K562 (cell line): ENCODE results near the gene APLF. TPM values are rescaled to one million over a fixed set of nuclear protein-coding genes. Genes with fewer than 3 reads are reported as not detected.

Experiments used
- ATAC-seq: fragments of 200-7000 bp; cut with Tn5 transposase; 3 replicates; pipeline ENCODE4 v1.9.1; 2020; ENCODE audit warnings: moderate library complexity
- BruUV-seq: library from RNA; stranded (reverse); fragments of 400-500 nt; replicated peaks from 2 replicates; lab custom pipeline; 2021; lab: Mats Ljungman, UMichigan
- CTCF ChIA-PET: fragments of 300-600 bp; formaldehyde crosslinking; extraction: SDS; loops from one replicate; lab custom pipeline; 2021; ENCODE audit warnings: low intra/inter-chr PET ratio; lab: Yijun Ruan, JAX
- POLR2A ChIA-PET: fragments of 300-600, 350-650 bp; sonication (Branson Sonifier 250); formaldehyde crosslinking; extraction: SDS; loops from one replicate; lab custom pipeline; 2021; ENCODE audit warnings: antibody characterized with exemption, inconsistent platforms; lab: Yijun Ruan, JAX
- DNase-seq, 4 experiments: peaks; one replicate each; pipeline versions ENCODE4 v3.0.0 to v3.0.0-alpha.2; 2011 to 2018; ENCODE audit warnings: low spot score in 3 of 4, mixed read lengths in 3 of 4; ENCODE audit errors: extremely low read depth in 1 of 4
- FAIRE-seq: peaks from 2 replicates; lab custom pipeline; 2011; peaks lifted over from hg19 to GRCh38; lab: Jason Lieb, UNC
- H2AFZ ChIP-seq: 2 replicates; pipeline ENCODE4 v1.6.0; 2011; ENCODE audit warnings: low read depth, low read length, control low read depth, inconsistent platforms
- H3K27ac ChIP-seq: fragments of 200-600 bp; 3 replicates; pipeline ENCODE4 v1.8.0; 2011; ENCODE audit warnings: low read depth, mild to moderate bottlenecking, control low read depth, inconsistent platforms, low read length, moderate library complexity, mixed read lengths; ENCODE audit errors: extremely low read depth
- H3K27me3 ChIP-seq, 2 experiments: fragments of 300-600 bp in 1 of 2; 2 replicates in 1 of 2; 3 replicates in 1 of 2; pipeline versions ENCODE4 v1.6.0 to v1.8.0; 2011; ENCODE audit warnings: inconsistent platforms in 2 of 2, low read length in 2 of 2, mild to moderate bottlenecking in 1 of 2, mixed read lengths in 1 of 2, moderate library complexity in 1 of 2; ENCODE audit not compliant: control insufficient read depth in 2 of 2, insufficient read depth in 2 of 2
- H3K36me3 ChIP-seq: fragments of 300-600 bp; 3 replicates; pipeline ENCODE4 v1.8.0; 2011; ENCODE audit warnings: mild to moderate bottlenecking, low read length, inconsistent platforms; ENCODE audit not compliant: control insufficient read depth, insufficient read depth
- H3K4me1 ChIP-seq, 2 experiments: fragments of 200-600 bp in 1 of 2; replicated peaks in 1 of 2; 2 replicates in 1 of 2; 3 replicates in 1 of 2; pipeline versions ENCODE4 v1.5.1 to v1.8.0; 2011; ENCODE audit warnings: inconsistent platforms in 2 of 2, low read length in 2 of 2, mild to moderate bottlenecking in 1 of 2, mixed read lengths in 1 of 2, moderate library complexity in 1 of 2; ENCODE audit not compliant: control insufficient read depth in 2 of 2, insufficient read depth in 2 of 2
- H3K4me2 ChIP-seq: 2 replicates; pipeline ENCODE4 v1.6.1; 2011; ENCODE audit warnings: low read length, control low read depth, inconsistent platforms, mixed read lengths; ENCODE audit not compliant: insufficient read depth
- H3K4me3 ChIP-seq: fragments of 200-600 bp; sonication (generic), shearing (Covaris generic); 2 replicates; pipeline ENCODE4 v1.5.1; 2016; ENCODE audit warnings: control low read depth, inconsistent platforms
- H3K79me2 ChIP-seq: fragments of 200-600 bp; 3 replicates; pipeline ENCODE4 v1.8.0; 2011; ENCODE audit warnings: low read length, inconsistent platforms; ENCODE audit not compliant: control insufficient read depth, insufficient read depth
- H3K9ac ChIP-seq, 2 experiments: 2 replicates each; pipeline versions ENCODE4 v1.6.0 to v1.6.1; 2011; ENCODE audit warnings: low read depth in 2 of 2, low read length in 2 of 2, control low read depth in 1 of 2, inconsistent platforms in 1 of 2, mild to moderate bottlenecking in 1 of 2, mixed read lengths in 1 of 2; ENCODE audit not compliant: insufficient read depth in 1 of 2
- H3K9me1 ChIP-seq: one replicate; pipeline ENCODE4 v1.6.0; 2011; ENCODE audit warnings: inconsistent platforms, mild to moderate bottlenecking, low read length, moderate library complexity; ENCODE audit not compliant: control insufficient read depth, insufficient read depth
- H3K9me3 ChIP-seq: replicated peaks from 2 replicates; pipeline ENCODE4 v1.5.1; 2011; ENCODE audit warnings: low read depth, low read length, inconsistent platforms; ENCODE audit not compliant: control insufficient read depth, insufficient read depth
- H4K20me1 ChIP-seq: replicated peaks from 2 replicates; pipeline ENCODE4 v1.6.1; 2011; ENCODE audit warnings: low read length, inconsistent platforms, mixed read lengths; ENCODE audit not compliant: control insufficient read depth, insufficient read depth
- CBFA2T2 ChIP-seq: fragments of 450-650 bp; conservative IDR thresholded peaks from 2 replicates; pipeline ENCODE4 v1.6.1; 2017; ENCODE audit warnings: mild to moderate bottlenecking
- CBFA2T3 ChIP-seq: fragments of 450-650 bp; IDR thresholded peaks from 2 replicates; pipeline ENCODE4 v1.6.1; 2017
- EGR1 ChIP-seq: fragments of 450-650 bp; conservative IDR thresholded peaks from 2 replicates; pipeline ENCODE4 v1.6.1; 2017; ENCODE audit warnings: mild to moderate bottlenecking
- GTF2A2 ChIP-seq: IDR thresholded peaks from 2 replicates; pipeline ENCODE4 v1.6.1; 2016; ENCODE audit warnings: mild to moderate bottlenecking, missing genetic modification characterization, missing compliant biosample characterization
- TAL1 ChIP-seq: fragments of 450-650 bp; IDR thresholded peaks from 2 replicates; pipeline ENCODE4 v1.6.1; 2016; ENCODE audit warnings: mild to moderate bottlenecking
- TEAD4 ChIP-seq, 2 experiments: sonication (generic) in 1 of 2; formaldehyde crosslinking in 1 of 2; IDR thresholded peaks; 2 replicates each; pipeline versions ENCODE4 v1.6.1 to v1.8.0; 2012 to 2022; ENCODE audit warnings: borderline replicate concordance in 1 of 2, inconsistent platforms in 1 of 2, low read length in 1 of 2, mild to moderate bottlenecking in 1 of 2, missing genetic modification reagents in 1 of 2
- WGBS: fragments of 100-300 bp; shearing (Covaris generic); methylation state at CpG from one replicate; pipeline ENCODE4 v1.1.6; 2016; ENCODE audit warnings: low coverage, mixed read lengths; ENCODE audit not compliant: insufficient coverage; ENCODE audit errors: missing lambda C conversion rate; 5-methylcytosine and 5-hydroxymethylcytosine counted together
- in situ Hi-C: fragments of 300-500 bp; cut with MboI; formaldehyde crosslinking; loops from 4 replicates; pipeline ENCODE4 v1.15.0; 2018; ENCODE audit warnings: inconsistent platforms, mixed read lengths
- intact Hi-C: fragments of 100-400 bp; cut with micrococcal nuclease; formaldehyde crosslinking; loops from 2 replicates; pipeline ENCODE4 v1.14.2; 2022
- polyA plus RNA-seq, 8 experiments: library from polyadenylated mRNA; depleted of rRNA in 4 of 8; stranded (reverse) in 5 of 8; unstranded in 3 of 8; fragments of >200 nt; fragmentation: Nextera tagmentation in 2 of 8; fragmentation: Illumina TruSeq in 1 of 8; extraction: Ambion mirVana in 2 of 8; extraction: Trizol in 1 of 8; gene quantifications; 2 replicates each; pipeline versions ENCODE4 v1.2.1 to v1.2.3, GENCODE V29; 2011 to 2014; ENCODE audit warnings: inconsistent platforms in 1 of 8, missing spikeins in 1 of 8
- total RNA-seq, 7 experiments: library from RNA; depleted of rRNA in 6 of 7; stranded (reverse); fragments of >200 nt in 6 of 7; fragmentation: Illumina TruSeq in 2 of 7; extraction: Trizol in 2 of 7; gene quantifications; 2 replicates each; pipeline versions ENCODE4 v1.2.1 to v1.2.3, GENCODE V29; 2011 to 2021; ENCODE audit warnings: low replicate concordance in 1 of 7
- TF ChIP-seq, protein P1 (sequence below): IDR thresholded peaks from 2 replicates; pipeline ENCODE4 v1.6.1; 2012; ENCODE audit warnings: low read depth, low read length, improper control_type of control experiment, borderline replicate concordance
- TF ChIP-seq, protein P2 (sequence below), 2 experiments: fragments of 450-650 bp in 1 of 2; sonication (generic) in 1 of 2; formaldehyde crosslinking in 1 of 2; IDR thresholded peaks; 2 replicates each; pipeline versions ENCODE4 v1.7.1 to v1.9.0; 2016 to 2022; ENCODE audit warnings: inconsistent platforms in 1 of 2, mild to moderate bottlenecking in 1 of 2, missing genetic modification reagents in 1 of 2
- TF ChIP-seq, protein P3 (sequence below): sonication (generic); IDR thresholded peaks from 2 replicates; pipeline ENCODE4 v1.6.1; 2016

The APLF gene
- total and polyA plus RNA-seq, 9 of the 15 experiments (the other 6 are each of a cell fraction or from before 2014, with no cell fraction given): 0.07 to 1.1 (median 0.71) TPM

DNA sequence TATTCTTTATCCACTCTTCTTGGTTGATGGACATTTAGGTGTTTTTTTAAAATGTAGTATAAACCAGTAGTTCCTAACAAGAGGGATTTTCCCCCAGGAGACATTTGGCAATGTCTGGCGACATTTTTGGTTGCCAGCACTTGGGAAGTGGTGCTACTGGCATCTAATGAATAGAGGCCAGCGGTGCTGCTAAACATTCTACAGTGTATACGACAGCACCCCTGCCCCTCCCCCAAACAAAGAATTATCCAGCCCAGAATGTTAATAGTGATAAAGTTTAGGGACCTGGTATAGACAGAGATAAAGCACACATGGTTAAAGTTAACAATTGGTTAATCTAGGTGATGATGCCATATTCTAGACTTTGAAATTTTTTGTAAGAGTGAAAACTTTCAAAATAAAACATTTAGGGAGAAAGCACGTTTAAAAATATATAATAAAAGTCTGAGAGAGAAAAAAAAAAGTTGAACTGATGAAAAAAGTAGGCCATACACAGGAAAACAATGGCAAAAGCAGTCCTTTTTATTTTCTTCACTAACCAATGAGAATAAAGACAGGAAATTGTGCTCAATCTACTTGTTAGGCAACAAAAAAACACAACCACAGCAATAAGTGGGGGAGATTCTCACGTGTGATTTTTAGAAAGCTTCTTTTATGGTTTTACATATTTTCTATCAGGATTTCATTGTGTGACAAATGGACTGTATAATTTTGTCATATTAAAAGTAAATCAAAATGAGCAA, 15.1 kb upstream of the APLF start:
- Histone ChIP-seq H3K27ac (no peak overlapping the region), H3K36me3 (no peaks in the 10 kb centered on the region), H3K27me3 (no peaks in the 10 kb centered on the region), H3K79me2 (no peaks in the 10 kb centered on the region), H4K20me1 (no peaks in the 10 kb centered on the region), H2AFZ (peak overlapping the region; percentile 66), H3K4me2 (no peak overlapping the region), H3K9me1 (no peaks in the 10 kb centered on the region), H3K4me3 (no peak overlapping the region), H3K9me3 (peaks cover 4% of the 10 kb centered on the region), H3K9ac (no peak overlapping the region), H3K4me1 (peaks cover 0 to 2% of the 10 kb centered on the region in 2 experiments; a peak in 1 of 5 replicates)
- no TSS peak for BruUV-seq
- ChIA-PET CTCF (no interaction called here), POLR2A (interaction anchor here (1.0 to 2.0 kb wide), 2 partner anchors 10 to 11 kb away, joined by 4 to 6 read pairs; no protein-coding TSS in a partner anchor)
- in situ Hi-C loops: no loop called here
- FAIRE-seq (peak; percentile 69), DNase-seq (peak in 1 of 4 experiments; percentile 48), ATAC-seq (peak; percentile 61)
- 40% methylated on average over 5 of the region's 5 CpGs for whole genome bisulfite sequencing
- intact Hi-C loops: no loop called here
- TF ChIP-seq, protein P1, sequence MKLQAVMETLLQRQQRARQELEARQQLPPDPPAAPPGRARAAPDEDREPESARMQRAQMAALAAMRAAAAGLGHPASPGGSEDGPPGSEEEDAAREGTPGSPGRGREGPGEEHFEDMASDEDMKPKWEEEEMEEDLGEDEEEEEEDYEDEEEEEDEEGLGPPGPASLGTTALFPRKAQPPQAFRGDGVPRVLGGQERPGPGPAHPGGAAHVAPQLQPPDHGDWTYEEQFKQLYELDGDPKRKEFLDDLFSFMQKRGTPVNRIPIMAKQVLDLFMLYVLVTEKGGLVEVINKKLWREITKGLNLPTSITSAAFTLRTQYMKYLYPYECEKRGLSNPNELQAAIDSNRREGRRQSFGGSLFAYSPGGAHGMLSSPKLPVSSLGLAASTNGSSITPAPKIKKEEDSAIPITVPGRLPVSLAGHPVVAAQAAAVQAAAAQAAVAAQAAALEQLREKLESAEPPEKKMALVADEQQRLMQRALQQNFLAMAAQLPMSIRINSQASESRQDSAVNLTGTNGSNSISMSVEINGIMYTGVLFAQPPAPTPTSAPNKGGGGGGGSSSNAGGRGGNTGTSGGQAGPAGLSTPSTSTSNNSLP: no peak
- TF ChIP-seq EGR1 (no peak), GTF2A2 (tag) (no peak), CBFA2T3 (peak; percentile 64), TEAD4 (IDR thresholded peaks at IDR 0.05; ENCODE audit: low read length) (peak; percentile 29; the same call in 1 of the 2 replicates), TEAD4 (CRISPR knock-in tag; IDR thresholded peaks at IDR 0.05; ENCODE audit: borderline replicate concordance) (no peak), TAL1 (0 out of 2 replicates have a peak, but pooled peaks have one; percentile 13), CBFA2T2 (peak; percentile 33)
- TF ChIP-seq, protein P2, sequence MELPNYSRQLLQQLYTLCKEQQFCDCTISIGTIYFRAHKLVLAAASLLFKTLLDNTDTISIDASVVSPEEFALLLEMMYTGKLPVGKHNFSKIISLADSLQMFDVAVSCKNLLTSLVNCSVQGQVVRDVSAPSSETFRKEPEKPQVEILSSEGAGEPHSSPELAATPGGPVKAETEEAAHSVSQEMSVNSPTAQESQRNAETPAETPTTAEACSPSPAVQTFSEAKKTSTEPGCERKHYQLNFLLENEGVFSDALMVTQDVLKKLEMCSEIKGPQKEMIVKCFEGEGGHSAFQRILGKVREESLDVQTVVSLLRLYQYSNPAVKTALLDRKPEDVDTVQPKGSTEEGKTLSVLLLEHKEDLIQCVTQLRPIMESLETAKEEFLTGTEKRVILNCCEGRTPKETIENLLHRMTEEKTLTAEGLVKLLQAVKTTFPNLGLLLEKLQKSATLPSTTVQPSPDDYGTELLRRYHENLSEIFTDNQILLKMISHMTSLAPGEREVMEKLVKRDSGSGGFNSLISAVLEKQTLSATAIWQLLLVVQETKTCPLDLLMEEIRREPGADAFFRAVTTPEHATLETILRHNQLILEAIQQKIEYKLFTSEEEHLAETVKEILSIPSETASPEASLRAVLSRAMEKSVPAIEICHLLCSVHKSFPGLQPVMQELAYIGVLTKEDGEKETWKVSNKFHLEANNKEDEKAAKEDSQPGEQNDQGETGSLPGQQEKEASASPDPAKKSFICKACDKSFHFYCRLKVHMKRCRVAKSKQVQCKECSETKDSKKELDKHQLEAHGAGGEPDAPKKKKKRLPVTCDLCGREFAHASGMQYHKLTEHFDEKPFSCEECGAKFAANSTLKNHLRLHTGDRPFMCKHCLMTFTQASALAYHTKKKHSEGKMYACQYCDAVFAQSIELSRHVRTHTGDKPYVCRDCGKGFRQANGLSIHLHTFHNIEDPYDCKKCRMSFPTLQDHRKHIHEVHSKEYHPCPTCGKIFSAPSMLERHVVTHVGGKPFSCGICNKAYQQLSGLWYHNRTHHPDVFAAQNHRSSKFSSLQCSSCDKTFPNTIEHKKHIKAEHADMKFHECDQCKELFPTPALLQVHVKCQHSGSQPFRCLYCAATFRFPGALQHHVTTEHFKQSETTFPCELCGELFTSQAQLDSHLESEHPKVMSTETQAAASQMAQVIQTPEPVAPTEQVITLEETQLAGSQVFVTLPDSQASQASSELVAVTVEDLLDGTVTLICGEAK (IDR thresholded peaks at IDR 0.05): peak; percentile 34; the same call in 1 of the 2 replicates
- TF ChIP-seq, protein P2 (CRISPR knock-in tag; IDR thresholded peaks at IDR 0.05): no peak
- TF ChIP-seq, protein P3, sequence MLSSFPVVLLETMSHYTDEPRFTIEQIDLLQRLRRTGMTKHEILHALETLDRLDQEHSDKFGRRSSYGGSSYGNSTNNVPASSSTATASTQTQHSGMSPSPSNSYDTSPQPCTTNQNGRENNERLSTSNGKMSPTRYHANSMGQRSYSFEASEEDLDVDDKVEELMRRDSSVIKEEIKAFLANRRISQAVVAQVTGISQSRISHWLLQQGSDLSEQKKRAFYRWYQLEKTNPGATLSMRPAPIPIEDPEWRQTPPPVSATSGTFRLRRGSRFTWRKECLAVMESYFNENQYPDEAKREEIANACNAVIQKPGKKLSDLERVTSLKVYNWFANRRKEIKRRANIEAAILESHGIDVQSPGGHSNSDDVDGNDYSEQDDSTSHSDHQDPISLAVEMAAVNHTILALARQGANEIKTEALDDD: peak; percentile 27; the same call in 1 of the 2 replicates
